Measurements from ENCODE around the gene ABCC6.
"Not testable (repeated sequence)": the region's sequence is repeated elsewhere in the genome, so short reads cannot be mapped to it uniquely, and the experiment has no call there.

ABCC6 gene

GRCh38 chr16:16222850-16223661 lies at the start of gene ABCC6:
TSS of gene ABCC6 (minus strand) at chr16:16223494. CDS start at chr16:16223434, 60 bp downstream.
- DNase-seq: not testable (repeated sequence)

GRCh38 chr16:16272573-16273221 lies 49.4 kb upstream of the ABCC6 start:
- not testable (repeated sequence) for DNase-seq

- DNase-seq: not testable (repeated sequence)
Measured at GRCh38 chr16:16271658-16272057, 48.4 kb upstream of the ABCC6 start.

- not testable (repeated sequence) for DNase-seq
Measured at GRCh38 chr16:16268185-16268808, 45.0 kb upstream of the ABCC6 start.

GRCh38 chr16:16267708-16268107 lies 44.4 kb upstream of the ABCC6 start:
- not testable (repeated sequence) for DNase-seq

GRCh38 chr16:16265044-16265443 lies 41.8 kb upstream of the ABCC6 start:
- DNase-seq: not testable (repeated sequence)

- DNase-seq: not testable (repeated sequence)
Measured at GRCh38 chr16:16263947-16264346, 40.7 kb upstream of the ABCC6 start.

- not testable (repeated sequence) for DNase-seq
Measured at GRCh38 chr16:16262954-16263555, 39.8 kb upstream of the ABCC6 start.

- DNase-seq: not testable (repeated sequence)
Measured at GRCh38 chr16:16259971-16260370, 36.7 kb upstream of the ABCC6 start.

- not testable (repeated sequence) for DNase-seq
Measured at GRCh38 chr16:16258822-16259221, 35.5 kb upstream of the ABCC6 start.

- not testable (repeated sequence) for DNase-seq
Measured at GRCh38 chr16:16257301-16257923, 34.1 kb upstream of the ABCC6 start.

GRCh38 chr16:16252377-16252776 lies 29.1 kb upstream of the ABCC6 start:
- DNase-seq: not testable (repeated sequence)

GRCh38 chr16:16249621-16250330 lies 26.5 kb upstream of the ABCC6 start:
- DNase-seq: not testable (repeated sequence)

- DNase-seq: not testable (repeated sequence)
Measured at GRCh38 chr16:16247439-16247838, 24.1 kb upstream of the ABCC6 start.

GRCh38 chr16:16246578-16247262 lies 23.4 kb upstream of the ABCC6 start:
- not testable (repeated sequence) for DNase-seq

GRCh38 chr16:16243886-16244285 lies 20.6 kb upstream of the ABCC6 start:
- DNase-seq: not testable (repeated sequence)

- not testable (repeated sequence) for DNase-seq
Measured at GRCh38 chr16:16240667-16241066, 17.4 kb upstream of the ABCC6 start.

- not testable (repeated sequence) for DNase-seq
Measured at GRCh38 chr16:16237738-16238137, 14.4 kb upstream of the ABCC6 start.

GRCh38 chr16:16237071-16237470 lies 13.8 kb upstream of the ABCC6 start:
- not testable (repeated sequence) for DNase-seq

GRCh38 chr16:16232692-16233061 lies 9.4 kb upstream of the ABCC6 start:
- not testable (repeated sequence) for DNase-seq

GRCh38 chr16:16223662-16224241 lies 458 bp upstream of the ABCC6 start:
- not testable (repeated sequence) for DNase-seq
